ENCODE results near the gene GSTM5. TPM values are rescaled to one million over a fixed set of nuclear protein-coding genes. Genes with fewer than 3 reads are reported as not detected.
"Not testable (repeated sequence)": the region's sequence is repeated elsewhere in the genome, so short reads cannot be mapped to it uniquely, and the experiment has no call there.

GSTM5 gene
- total RNA-seq, 2 experiments from 2014 or later = not detected

DNA sequence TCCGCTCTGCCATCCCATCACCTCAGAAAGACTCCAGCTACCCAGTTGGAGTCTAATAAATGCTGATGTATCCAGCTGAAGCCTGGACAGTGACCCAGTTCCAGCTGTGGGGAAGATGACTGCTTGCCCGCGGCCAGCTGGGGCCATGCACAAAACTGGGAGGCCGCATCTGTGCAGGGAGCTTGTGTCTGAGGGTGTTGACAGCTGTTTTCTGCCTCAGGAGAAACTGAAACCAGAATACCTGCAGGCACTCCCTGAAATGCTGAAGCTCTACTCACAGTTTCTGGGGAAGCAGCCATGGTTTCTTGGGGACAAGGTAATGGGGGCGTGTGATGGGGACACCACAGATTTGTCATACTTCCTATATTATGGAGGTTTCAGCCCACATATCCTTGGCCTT lies 41.0 kb upstream of the GSTM5 start:
- POLR2A ChIA-PET = interaction anchor here (0.6 kb wide), 1 partner anchor 54 kb away, joined by 3 read pairs; no protein-coding TSS in a partner anchor
- intact Hi-C loops (cut with micrococcal nuclease; ENCODE audit: unreplicated experiment) = no loop called here
- no peak for DNase-seq (ENCODE audit: low spot score)
- Histone ChIP-seq H3K27ac (ENCODE audit: low read depth, low read length, poor library complexity, severe bottlenecking) (no peak overlapping the region), H2AFZ (ENCODE audit: low read length) (no peak overlapping the region), H3K9me3 (ENCODE audit: low read length) (no peaks in the 10 kb centered on the region), H3K4me2 (ENCODE audit: low read length) (no peak overlapping the region), H3K9me2 (ENCODE audit: insufficient read depth, low read length) (no peaks in the 10 kb centered on the region), H3K4me3 (ENCODE audit: low read depth, low read length, poor library complexity, severe bottlenecking) (no peak overlapping the region), H3K4me1 (ENCODE audit: insufficient read depth, low read length, poor library complexity, severe bottlenecking) (no peaks in the 10 kb centered on the region), H3K36me3 (ENCODE audit: insufficient read depth, low read length) (no peaks in the 10 kb centered on the region), H4K20me1 (ENCODE audit: insufficient read depth, low read length) (no peaks in the 10 kb centered on the region), H3K79me2 (ENCODE audit: insufficient read depth, low read depth, low read length) (no peaks in the 10 kb centered on the region)
- no TSS peak for BruUV-seq (replicated peaks)
- TF ChIP-seq, protein P1, sequence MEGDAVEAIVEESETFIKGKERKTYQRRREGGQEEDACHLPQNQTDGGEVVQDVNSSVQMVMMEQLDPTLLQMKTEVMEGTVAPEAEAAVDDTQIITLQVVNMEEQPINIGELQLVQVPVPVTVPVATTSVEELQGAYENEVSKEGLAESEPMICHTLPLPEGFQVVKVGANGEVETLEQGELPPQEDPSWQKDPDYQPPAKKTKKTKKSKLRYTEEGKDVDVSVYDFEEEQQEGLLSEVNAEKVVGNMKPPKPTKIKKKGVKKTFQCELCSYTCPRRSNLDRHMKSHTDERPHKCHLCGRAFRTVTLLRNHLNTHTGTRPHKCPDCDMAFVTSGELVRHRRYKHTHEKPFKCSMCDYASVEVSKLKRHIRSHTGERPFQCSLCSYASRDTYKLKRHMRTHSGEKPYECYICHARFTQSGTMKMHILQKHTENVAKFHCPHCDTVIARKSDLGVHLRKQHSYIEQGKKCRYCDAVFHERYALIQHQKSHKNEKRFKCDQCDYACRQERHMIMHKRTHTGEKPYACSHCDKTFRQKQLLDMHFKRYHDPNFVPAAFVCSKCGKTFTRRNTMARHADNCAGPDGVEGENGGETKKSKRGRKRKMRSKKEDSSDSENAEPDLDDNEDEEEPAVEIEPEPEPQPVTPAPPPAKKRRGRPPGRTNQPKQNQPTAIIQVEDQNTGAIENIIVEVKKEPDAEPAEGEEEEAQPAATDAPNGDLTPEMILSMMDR (conservative IDR thresholded peaks at IDR 0.05; ENCODE audit: low read length) = no peak
- TF ChIP-seq EZH2phosphoT487 (IDR thresholded peaks at IDR 0.05; ENCODE audit: borderline replicate concordance, low read depth, low read length) = no peak
- CTCF ChIA-PET (ENCODE audit: unreplicated experiment) = interaction anchor here (1.0 kb wide), 2 partner anchors 31 to 49 kb away, joined by 3 read pairs; no protein-coding TSS in a partner anchor

DNA sequence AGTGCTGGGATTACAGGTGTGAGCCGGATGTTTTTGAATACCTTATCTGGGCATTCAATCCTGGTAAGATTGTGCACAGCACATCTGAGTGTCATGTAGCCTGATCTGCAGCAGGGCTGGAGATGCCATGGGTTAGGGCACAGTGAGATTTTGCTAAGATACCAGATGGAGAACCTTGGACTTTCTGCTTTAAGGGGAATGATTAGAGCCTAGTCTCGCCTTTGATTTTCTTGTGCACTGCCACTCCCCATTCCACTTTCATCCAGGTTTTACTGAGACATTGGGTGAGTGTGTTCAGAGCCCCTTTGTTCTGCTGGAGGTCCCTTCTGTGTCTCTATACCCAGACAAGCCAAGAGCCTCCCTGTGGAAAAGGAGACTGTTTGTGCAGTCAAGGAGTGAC lies 38.2 kb upstream of the GSTM5 start:
- H3K4me2 ChIP-seq (ENCODE audit: low read length); H3K9me3 ChIP-seq (ENCODE audit: low read length); POLR2A ChIA-PET; H3K4me1 ChIP-seq (ENCODE audit: insufficient read depth, low read length, poor library complexity, severe bottlenecking); DNase-seq (ENCODE audit: low spot score); H3K9me2 ChIP-seq (ENCODE audit: insufficient read depth, low read length); H3K36me3 ChIP-seq (ENCODE audit: insufficient read depth, low read length); H3K27ac ChIP-seq (ENCODE audit: low read depth, low read length, poor library complexity, severe bottlenecking); H2AFZ ChIP-seq (ENCODE audit: low read length); CTCF ChIA-PET (ENCODE audit: unreplicated experiment); H3K79me2 ChIP-seq (ENCODE audit: insufficient read depth, low read depth, low read length); BruUV-seq (replicated peaks); H4K20me1 ChIP-seq (ENCODE audit: insufficient read depth, low read length); intact Hi-C loops (cut with micrococcal nuclease; ENCODE audit: unreplicated experiment); H3K4me3 ChIP-seq (ENCODE audit: low read depth, low read length, poor library complexity, severe bottlenecking): not testable (repeated sequence)

DNA sequence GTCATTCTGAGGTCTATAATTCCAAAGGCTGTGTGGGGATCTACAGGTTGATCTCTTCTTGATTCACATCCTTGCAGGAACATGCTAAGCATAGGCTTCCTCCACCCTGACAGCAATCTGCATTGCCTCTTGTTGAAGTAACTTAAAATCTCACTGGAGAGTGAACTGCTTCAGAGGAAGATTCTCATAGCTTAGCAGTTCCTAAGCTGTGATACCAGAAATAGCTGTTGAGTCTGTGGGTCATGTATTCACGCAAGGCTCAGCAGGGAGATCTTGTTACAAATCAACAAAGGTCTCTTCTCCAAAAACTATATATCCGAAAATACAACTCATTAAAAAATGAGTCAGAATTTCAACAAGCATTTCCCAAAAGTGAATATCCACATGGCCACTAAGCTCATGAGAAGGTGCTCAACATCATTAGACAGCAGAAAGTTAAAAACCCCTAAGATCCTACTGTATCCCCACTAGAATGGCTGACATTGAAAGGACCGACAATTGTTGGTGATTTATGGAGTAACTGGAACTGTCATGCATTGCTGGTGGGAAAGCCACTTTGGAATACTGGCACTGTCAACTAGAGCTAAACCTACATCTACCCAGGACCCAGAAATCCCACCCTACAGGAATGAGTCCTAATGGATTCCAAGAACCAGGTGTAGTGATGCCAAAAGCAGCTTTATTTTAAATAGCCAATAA lies 35.2 kb upstream of the GSTM5 start:
- H4K20me1 ChIP-seq (ENCODE audit: insufficient read depth, low read length); H3K36me3 ChIP-seq (ENCODE audit: insufficient read depth, low read length); H3K27ac ChIP-seq (ENCODE audit: low read depth, low read length, poor library complexity, severe bottlenecking); BruUV-seq (replicated peaks); H3K79me2 ChIP-seq (ENCODE audit: insufficient read depth, low read depth, low read length); H3K4me3 ChIP-seq (ENCODE audit: low read depth, low read length, poor library complexity, severe bottlenecking); intact Hi-C loops (cut with micrococcal nuclease; ENCODE audit: unreplicated experiment); CTCF ChIA-PET (ENCODE audit: unreplicated experiment); DNase-seq (ENCODE audit: low spot score); H2AFZ ChIP-seq (ENCODE audit: low read length); H3K4me2 ChIP-seq (ENCODE audit: low read length); H3K4me1 ChIP-seq (ENCODE audit: insufficient read depth, low read length, poor library complexity, severe bottlenecking); H3K9me2 ChIP-seq (ENCODE audit: insufficient read depth, low read length); H3K9me3 ChIP-seq (ENCODE audit: low read length): not testable (repeated sequence)
- POLR2A ChIA-PET = interaction anchor here (0.6 kb wide), 1 partner anchor 37 kb away, joined by 3 read pairs; no protein-coding TSS in a partner anchor

Measured in OCI-LY7 (cell line).